Activated CD8-positive, alpha-beta memory T cell treated with anti-CD3 and anti-CD28 coated beads, Interleukin-2, amount 50 U/mL, for 4 hours (primary cell): Measurements from ENCODE around the gene MICOS13.

Source experiments
- DNase-seq: peaks from one replicate; pipeline ENCODE4 v3.0.0-alpha.2; 2020

MICOS13 gene

DNA sequence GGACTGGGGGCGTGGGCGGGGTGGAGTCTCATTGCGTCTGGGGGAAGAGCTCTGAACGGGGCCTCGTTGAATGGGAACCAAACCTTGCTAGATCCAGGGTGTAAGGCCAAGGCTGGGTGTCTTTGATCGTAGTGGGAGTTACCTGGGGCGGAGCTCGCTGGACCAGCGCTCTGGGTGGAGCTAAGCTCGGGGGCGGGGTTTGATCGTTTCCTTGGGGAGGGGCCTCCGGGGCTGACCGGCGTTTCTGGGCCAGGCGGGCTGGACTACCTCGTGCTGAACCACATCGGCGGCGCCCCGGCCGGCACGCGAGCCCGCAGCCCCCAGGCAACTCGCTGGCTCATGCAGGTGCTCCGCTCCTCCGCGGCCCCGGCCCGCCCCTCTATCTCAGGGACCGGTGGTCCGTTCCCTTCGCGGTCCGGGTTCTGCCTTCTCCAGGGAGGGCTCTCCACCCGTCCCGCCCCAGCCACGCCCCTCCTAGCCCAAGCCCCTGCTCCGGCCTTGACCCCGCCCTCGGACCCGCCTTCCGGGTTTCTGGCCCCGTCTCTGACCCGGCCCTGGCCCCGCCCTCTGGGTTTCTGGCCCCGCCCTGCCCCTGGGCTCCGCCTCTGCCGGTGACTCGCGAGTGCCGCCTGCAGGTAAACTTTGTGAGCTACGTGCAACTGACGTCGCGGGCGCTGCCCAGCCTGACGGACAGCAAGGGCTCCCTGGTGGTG lies 6.5 kb upstream of the MICOS13 start:
- peak; percentile 99 for DNase-seq

DNA sequence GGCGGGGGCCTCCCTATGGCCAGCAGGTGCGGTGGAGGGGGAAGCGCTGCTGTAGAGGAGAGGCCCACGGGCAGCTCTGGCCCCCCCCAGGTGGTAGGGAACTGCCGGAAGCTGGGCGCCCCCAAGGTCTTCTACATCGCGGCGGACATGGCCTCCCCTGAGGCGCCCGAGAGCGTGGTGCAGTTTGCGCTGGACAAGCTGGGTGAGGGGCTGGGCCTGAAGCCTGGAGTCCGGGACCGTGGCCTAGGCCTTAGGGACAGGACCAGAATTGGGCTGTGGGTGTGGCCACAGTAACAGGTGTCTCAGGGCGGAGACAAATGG lies 6.0 kb upstream of the MICOS13 start:
- DNase-seq = no peak

DNA sequence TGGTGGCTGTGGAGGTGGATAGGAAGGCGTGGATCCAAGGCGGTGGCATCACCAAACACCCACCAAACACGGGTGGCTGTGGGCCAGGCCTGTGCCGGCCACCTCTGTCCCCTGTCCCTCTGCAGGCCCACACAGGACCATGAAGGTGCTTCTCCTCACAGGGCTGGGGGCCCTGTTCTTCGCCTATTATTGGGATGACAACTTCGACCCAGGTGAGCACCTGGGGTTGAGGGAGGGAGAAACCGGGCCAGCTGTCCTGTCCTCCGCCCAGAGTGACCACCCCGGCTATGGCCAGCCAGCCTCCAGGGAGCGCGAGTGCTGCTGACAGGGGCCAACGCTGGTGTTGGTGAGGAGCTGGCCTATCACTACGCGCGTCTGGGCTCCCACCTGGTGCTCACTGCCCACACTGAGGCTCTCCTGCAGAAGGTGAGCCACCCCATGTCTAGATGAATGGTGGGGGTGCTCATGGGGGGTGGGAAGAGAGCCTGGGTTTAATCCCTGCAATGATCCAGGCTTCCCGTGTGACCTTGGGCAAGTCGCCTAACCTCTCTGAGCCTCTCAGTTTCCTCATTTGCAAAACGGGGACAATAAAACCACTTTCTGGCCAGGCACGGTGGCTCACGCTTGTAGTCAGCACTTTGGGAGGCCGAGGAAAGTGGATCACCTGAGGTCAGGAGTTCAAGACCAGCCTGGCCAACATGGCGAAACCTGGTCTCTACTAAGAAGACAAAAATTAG lies 4.5 kb upstream of the MICOS13 start:
- DNase-seq = no peak

DNA sequence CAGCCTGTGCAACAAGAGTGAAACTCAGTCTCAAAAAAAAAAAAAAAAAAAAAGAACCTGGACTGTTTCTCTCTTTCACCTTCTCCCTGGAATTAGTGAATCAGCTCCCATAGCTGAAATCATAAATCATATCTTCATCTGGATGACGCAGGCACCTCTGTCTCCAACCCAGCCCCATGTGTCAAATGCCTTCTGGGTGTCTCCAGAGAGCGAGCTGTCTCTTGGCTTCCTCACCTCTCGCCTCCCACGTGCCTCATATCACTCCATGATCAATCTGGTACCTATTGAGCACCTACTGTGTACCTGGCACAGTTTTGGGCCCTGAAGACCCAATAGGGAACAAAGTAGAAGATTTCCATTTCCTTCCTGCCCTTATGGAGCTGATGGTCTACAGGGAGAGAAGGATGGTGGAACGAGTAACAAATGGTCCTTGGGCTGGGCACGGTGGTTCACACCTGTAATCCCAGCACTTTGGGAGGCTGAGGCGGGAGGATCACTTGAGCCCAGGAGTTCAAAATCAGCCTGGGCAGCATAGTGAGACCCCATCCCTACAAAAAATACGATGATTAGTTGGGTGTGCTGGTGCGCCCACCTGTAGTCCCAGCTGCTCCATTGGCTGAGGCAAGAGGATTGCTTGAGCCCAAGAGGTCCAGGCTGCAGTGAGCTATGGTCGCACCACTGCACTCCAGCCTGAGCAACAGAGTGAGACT lies 3.0 kb upstream of the MICOS13 start:
- no peak for DNase-seq

DNA sequence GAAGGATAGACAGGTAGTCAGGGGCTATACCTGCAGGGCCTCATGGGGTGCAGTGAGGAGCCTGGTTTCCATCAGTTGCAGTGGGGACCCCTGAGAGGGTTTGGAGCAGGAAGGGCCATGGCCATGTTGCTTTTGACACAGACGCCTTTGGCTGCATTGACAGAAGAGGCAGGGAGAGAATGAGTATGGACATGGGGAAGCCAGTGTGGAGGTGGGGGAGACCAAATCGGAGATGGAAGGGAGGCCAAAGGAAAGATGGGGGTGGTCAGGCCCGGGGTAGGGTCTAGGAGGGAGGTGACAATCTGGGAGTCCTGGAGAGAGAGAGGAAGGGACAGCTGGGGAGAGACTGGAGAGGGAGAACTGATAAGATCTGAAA lies 1.8 kb upstream of the MICOS13 start:
- DNase-seq = no peak

DNA sequence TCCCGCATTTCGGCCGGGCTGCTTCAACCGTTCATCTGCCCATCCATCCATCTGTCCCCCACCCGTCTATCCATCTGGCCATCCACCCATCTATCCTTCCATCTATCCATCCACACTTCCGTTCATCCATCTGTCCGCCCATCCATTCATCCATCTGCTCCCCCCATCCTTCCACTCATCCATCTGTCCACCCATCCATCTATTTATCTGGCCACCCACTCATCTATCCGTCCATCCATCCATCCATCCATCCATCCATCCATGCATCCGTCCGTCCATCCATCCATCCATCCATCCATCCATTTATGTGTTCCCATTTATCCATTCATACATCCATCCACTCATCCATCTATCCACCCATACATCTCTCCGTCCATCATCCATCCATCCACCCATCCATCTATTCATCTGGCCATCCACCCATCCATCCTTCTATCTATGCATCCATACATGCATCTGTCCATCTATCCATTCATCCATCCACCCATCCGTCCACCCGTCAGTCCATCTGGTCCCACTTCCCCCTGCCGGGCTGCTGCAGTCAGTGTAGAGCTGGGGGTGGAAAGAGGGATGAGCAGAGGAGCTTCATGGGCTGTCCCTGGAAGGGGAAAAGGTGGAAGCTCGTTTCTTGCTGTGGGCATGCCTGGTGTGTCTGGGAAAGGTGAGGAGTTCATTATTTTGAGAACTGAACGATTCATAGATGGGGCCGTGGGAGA lies 1.2 kb upstream of the MICOS13 start:
- DNase-seq = no peak

DNA sequence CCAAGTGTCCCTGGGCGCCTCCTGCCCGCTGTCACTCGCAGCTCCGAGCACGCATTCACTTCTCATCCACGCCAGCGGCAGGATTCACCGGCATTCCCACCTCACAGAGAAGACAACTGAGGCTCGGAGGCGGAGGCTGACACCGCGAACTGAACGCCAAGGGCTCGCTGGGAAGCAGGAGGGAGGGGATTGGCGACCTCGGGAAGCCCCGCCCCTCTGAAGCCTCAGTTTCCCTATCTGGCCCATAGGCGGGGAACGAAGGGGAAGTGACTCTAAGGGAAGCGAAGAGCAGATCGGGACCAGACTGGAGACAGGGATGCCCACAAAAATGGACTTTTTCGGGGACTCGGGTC lies 256 bp downstream of the MICOS13 start:
- no peak for DNase-seq

DNA sequence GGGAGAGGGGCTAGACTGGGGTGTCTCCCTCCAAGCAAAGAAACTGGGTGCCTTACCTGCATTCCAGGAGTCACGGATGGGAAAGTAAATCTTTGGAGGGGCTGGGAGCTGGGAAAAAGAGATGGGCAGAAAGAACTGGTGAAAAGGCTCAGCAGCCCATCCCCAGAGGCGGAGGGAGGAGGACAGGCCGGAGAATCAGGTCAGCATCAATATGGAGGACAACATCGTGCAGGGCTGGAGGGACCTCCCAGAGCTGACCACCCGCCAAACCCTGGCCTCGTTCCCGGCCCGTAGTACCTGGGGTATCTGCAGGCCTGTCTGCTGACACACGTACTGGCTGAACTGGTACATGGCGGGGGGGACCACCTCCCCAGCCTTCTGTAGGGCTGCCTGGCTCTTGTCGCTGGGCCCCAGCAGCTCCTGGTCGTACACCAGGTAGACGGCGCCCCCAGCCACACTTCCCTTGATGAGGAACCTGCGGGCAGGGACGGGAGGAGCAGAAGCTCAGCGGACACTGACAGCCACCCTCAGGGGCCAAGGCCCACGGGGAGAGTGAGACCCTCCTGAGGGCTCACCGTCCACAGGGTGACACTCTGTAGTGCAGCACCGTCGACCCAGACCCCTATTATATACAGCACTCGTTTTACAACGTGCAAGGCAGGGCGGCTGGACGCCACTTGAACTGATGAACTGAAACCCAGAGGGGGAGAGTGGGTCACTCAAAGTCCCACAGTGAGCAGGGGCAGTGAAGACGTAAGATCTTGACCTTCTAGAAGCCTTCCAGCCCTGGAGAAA lies 830 bp downstream of the MICOS13 start:
- no peak for DNase-seq

DNA sequence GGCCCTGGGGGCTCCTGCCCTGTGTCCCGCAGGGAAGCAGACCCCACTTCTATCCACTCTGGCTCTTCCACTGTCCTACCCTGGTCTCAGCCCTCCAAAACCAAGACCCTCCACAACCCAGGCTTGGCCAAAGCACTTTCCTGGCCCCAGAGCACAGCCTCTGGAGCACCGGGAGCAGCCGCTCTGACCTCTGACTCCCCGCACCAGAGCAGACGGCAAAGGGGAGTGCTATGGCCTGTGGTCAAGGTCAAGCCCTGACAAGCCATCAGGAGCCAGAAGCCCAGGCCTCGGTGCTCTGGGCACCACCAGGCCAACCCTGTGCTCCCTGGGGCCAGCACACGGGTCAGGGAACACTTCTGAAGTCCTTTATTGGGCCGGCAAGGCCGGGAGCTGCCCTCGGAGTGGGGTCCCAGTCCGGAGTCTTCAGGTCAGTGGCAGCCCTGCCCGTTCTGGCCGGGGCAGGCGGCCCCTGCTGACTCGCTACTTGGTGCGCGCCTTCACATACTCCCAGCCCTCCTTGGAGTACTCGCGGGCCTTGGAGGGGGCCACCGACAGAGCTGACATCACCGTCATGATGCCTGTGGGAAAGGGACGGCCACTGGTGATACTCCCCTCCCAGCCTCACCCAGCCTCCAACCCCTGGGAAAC lies 2.1 kb downstream of the MICOS13 start:
- DNase-seq = no peak

DNA sequence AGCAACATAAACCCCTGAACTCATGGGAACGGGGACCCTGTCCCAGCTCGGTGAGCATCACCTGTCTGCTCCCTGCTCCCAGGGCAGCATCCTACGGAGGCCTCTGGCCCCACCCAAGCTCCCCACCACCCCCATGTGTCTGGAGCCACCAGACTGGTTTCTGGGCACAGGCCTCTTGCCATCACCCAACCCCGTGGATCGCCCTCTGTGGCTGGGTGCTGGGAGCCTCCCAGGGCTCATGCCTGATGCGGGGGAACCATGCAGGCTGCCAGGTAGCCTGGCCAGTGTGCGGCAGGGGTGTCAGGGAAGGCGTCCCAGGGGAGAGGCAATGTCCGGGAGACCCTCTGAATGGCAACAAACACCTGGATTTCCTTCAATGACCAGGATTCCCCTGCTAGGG lies 2.7 kb downstream of the MICOS13 start:
- DNase-seq = no peak

DNA sequence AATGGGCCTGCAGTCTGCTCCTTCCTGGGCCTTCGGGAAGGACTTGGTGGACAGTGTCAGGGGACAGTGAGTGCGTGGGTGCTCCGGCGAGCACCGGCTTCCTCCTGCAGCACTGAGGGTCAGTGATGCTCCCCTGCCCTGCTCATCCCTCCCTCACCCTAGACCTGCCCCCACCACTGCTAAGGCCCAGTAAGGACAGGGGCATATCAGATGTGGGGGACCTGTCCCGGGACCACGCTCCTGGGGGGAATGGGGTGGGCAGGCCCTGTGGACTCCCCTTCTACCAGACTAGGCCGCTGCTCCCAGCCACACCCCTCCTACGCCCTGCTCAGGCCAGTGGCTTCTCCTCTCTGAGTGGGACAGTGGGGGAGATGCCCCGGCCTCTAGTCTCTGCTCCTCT lies 3.2 kb downstream of the MICOS13 start:
- no peak for DNase-seq

DNA sequence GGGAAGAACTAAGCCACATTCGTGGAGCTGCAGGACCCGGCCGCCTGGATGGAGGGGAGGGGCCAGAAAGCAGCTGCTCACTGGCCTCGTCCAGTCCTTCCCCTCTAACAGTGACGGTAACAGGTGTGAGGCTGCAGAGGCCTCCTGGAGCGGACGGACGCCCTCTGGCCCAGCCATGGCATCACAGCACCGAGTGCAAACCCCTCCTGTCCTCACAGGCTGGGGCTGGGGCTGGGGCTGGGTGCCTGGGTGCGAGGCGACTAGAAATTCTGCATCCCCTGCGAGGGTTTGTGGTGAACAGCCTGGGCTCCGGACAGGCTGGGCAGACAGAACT lies 3.6 kb downstream of the MICOS13 start:
- no peak for DNase-seq

DNA sequence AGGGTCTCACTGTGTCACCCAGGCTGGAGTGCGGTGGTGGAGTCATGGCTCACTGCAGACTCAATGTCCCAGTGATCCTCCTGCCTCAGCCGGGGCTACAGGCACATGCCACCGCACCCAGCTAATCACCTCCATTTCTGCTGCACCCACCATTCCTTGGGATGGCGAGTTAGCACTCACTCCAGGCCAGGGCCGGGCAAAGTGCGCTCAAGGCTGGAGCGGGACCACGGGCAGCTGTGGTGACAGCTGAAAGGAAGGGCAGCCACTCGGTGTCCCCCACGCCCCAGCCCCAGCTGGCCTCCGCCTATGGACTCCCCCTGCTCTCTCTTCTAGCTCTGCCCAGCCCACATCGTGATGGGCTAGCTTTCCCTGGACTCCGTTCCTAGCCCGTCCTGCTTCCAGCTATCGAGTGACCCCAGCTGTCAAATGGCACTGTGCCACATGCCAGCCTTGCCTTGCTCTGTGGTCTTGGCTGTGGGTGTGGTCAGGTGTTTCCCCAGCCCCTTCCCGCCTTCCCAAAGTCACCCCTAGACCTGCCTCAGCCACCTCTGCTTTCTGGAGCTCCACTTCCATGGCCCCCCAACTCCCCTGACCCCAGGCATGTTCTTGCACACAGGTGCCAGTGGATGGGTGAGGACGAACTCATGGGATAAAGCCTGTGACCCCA lies 4.1 kb downstream of the MICOS13 start:
- no peak for DNase-seq

DNA sequence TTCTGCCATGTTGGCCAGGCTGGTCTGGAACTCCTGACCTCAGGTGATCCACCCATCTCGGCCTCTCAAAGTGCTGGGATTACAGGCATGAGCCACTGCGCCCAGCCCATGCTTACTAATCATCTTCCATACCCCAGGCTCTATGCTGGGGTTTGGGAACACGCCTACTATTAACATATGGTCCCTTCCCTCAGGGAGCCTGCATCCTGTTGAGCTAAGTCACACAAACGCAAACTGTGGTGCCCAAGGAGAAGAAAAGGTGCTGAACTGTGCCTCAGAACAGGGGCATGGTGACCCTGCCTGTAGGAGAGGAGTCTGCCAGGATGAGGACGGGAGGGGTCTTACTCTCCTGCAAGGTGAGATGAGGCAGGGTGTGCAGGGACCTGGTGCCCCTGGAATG lies 5.6 kb downstream of the MICOS13 start:
- no peak for DNase-seq

DNA sequence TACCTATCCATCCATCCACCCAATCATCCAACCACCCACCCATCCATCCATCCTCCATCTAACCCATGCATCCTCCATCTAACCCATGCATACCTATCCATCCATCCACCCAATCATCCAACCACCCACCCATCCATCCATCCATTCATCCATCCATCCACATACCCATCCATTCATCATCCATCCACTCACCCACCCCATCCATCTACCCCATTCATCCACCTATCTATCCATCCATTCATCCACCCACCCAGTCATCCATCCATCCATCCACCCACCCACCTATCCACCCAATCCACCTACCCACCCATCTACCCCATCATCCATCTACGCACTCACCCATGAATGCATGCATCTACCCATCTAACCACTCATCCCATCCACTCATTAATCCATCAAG lies 6.6 kb downstream of the MICOS13 start:
- DNase-seq = no peak

DNA sequence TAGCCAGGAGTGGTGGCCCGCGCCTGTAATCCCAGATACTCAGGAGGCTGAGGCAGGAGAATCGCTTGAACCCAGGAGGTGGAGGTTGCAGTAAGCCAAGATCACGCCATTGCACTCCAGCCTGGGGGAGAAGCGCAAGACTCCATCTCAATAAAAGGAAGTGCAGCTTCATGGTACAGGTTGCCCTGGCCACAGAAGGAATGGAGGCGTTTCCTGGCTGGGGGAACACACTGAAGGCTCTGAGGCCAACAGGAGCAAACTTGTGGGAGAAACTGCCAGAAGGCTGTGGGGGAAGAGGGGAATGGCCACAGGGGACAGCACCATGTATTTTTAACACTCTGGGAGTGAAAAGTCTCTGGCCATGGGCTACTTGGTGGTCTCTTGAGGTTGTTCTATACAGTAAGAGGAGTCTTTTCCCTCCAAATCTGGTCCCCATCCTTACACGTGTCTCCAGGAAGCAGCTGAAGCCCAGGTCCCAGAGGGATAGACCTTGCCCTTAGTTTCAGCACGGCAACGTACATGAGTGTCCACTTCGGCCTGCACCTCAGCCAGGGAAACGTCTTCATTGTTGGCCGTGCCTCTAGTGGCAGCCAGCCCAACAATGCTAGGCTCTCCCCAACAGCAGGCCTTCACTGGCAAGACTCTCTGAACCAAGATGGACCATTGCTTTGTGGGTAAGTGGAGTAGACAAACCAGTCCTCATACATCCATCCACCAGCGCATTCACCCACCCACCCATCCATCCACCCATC lies 7.4 kb downstream of the MICOS13 start:
- no peak for DNase-seq

DNA sequence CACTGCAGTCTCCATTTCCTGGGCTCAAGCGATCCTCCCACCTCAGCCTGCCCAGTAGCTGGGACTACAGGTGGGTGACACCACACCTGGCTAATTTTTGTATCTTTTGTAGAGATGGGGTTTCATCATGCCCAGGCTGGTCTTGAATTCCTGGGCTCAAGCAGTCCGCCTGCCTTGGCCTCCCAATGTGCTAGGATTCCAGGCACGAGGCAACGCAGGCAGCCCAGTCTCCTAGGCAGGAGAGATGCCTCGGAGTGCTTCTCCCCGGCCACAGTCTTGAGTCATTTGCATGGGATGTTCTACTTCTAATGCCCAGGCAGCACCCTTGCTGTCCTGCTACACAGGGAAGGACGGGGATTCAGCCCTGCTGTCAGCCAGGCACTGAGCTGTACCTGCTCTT lies 8.7 kb downstream of the MICOS13 start:
- no peak for DNase-seq

DNA sequence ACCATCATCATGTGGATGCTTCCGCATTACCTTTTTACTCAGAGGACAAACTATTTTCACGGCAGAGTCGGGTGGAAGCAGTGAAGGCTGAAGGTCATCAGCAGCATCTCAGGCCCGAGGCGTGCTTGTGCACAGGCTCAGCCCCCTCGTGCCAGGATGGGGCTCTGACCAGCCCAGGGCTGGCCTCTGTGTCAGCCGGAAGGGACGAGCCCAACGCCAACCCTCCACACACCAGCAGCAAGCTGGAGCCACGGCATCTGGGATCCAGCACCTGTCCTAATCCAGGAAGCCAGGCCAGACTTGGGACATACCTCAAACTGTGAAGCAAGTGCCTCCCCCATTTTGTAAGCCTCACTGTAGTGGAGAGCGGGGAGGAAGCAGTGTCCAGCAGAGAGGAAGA lies 11.1 kb downstream of the MICOS13 start:
- no peak for DNase-seq

DNA sequence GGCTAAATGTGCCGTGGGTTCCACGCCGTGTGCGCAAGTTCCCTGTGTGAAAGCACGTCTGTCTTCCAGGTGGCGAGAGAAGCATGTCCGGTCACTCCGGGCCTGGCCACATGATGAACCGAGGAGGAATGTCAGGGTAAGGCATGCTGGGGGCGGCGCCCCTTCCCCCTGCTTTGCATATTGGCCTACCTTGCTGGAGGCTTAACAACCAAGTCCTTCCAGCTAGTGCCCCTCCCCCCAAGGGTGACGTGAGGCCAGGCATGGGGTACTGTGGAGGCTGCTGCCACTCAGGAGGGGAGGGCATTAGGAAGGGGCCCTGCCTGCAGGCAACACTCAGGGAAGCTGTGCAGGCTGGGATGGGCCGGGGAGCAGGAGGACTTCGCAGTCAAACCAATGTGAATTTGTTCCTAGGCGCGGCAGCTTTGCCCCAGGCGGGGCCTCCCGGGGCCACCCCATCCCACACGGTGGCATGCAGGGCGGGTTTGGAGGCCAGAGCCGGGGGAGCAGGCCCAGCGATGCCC lies 12.5 kb downstream of the MICOS13 start:
- no peak for DNase-seq

DNA sequence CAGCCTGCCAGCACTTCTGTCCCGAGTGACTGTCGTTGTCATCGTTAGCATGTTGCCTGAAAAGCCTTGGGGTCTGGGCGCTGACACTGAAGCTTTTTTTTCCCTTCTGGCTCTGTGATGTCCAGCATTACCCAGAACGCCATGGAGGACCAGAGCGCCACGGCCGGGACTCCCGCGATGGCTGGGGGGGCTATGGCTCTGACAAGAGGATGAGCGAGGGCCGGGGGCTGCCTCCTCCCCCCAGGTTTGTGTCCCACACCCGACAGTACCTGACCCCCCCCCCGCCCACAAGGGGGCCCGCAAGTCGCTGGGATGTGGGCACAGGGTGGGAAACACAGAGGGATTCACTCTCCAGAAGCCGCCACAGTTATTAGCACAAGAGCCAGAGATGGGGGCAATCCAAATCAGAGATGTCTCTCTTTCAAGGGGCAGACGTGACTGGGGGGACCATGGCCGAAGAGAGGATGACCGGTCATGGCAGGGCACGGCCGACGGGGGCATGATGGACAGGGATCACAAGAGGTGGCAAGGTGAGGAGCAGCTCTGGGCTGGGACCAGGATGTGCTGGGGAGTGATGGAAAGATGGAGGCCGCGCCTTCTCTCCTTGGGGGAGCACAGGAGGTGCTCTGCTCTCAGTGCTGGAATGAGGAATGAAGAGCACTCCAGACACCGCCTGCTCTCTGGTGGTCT lies 13.2 kb downstream of the MICOS13 start:
- no peak for DNase-seq
